GM18520 (cell line): ENCODE data around the gene NEURL1.
"Not testable (repeated sequence)": the region's sequence is repeated elsewhere in the genome, so short reads cannot be mapped to it uniquely, and the experiment has no call there.

Experiments used
- ATAC-seq: cut with Tn5 transposase; IDR thresholded peaks from one replicate; pipeline ENCODE4 v1.9.1; 2021; ENCODE audit not compliant: unreplicated experiment

Gene NEURL1

DNA sequence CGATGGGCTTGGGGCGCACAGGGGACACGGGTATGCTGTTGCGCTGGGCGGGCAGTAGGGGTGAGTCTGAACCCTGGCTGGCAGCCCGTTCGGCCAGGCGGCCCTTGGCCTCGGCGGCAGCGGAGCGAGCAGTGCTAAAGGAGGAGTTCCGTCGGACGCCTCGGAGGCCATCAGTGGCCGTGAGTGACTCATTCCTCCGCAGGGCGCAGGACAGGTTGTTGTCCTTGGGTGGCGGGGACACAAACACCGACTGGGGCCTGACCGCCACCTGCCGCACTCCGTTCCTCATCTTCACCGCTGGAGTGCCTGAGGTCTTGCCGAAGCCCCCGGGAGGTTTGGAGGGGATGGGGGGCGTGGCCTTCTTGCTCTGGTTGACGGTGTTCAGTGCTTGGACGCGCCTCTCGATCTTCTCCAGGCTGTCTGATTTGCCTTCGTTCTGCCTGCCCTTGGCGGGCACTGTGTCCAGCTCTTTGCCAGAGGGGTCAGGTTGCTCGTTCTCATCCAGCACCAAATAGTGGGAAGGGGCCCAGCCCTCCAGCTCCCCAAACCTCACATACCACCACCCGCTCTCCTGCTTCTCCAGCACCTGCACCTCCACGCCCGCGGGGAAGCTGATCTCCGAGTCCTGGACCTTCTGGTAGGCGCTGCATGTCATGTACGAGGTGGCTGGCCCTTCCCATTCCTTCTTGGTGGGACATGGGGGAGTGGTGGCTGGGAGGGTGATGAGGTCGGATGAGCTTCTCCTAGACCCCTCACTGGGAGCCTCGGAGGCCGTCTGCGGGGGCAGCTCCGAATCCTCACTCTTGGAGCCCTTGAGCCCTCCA, 108.7 kb downstream of the NEURL1 start:
- ATAC-seq = no peak

- ATAC-seq = no peak
These were observed 109.3 kb downstream of the NEURL1 start for GRCh38 chr10:103602852-103603155.

GRCh38 chr10:103603382-103603781, 109.9 kb downstream of the NEURL1 start:
- ATAC-seq = no peak

DNA sequence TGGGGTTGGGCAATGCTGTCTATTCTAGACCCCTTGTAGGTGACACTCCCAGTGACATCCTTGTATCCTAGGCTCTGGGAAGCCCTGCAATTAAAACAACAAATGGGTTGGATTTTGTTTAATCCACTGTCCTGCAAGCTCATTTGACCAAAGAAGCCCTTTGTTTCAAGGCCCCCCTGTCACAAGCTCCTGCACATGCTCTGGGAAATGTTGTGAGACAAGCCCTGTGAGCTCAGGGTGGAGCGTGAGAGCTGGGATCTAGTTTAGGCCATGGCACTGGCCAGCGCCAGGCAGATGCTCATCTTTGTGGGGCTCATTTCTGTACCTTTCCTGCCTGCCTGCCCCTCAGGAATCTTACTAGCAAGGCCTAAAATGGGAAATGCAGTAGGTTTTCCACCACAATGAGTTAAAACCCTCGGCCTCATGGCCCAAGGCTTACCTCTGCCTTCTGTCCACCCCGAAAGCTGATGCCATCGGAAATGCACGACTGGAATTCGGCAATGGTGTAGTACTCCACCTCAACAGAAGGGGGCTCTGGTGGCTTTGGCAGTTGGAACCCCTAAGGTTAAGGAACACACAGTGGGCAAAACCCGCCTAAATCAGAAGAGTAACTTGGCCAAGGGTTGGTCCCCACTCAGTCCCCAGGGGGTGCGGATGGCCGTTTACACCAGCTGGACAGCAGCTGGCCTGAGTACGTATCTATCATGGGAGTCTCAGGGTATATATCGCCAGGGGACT, 112.0 kb downstream of the NEURL1 start:
- no peak for ATAC-seq

- not testable (repeated sequence) for ATAC-seq
These were observed 112.6 kb downstream of the NEURL1 start for GRCh38 chr10:103606097-103606438.

- ATAC-seq = not testable (repeated sequence)
These were observed 113.5 kb downstream of the NEURL1 start for GRCh38 chr10:103607051-103607450.

- not testable (repeated sequence) for ATAC-seq
These were observed 114.6 kb downstream of the NEURL1 start for GRCh38 chr10:103608056-103608455.

DNA sequence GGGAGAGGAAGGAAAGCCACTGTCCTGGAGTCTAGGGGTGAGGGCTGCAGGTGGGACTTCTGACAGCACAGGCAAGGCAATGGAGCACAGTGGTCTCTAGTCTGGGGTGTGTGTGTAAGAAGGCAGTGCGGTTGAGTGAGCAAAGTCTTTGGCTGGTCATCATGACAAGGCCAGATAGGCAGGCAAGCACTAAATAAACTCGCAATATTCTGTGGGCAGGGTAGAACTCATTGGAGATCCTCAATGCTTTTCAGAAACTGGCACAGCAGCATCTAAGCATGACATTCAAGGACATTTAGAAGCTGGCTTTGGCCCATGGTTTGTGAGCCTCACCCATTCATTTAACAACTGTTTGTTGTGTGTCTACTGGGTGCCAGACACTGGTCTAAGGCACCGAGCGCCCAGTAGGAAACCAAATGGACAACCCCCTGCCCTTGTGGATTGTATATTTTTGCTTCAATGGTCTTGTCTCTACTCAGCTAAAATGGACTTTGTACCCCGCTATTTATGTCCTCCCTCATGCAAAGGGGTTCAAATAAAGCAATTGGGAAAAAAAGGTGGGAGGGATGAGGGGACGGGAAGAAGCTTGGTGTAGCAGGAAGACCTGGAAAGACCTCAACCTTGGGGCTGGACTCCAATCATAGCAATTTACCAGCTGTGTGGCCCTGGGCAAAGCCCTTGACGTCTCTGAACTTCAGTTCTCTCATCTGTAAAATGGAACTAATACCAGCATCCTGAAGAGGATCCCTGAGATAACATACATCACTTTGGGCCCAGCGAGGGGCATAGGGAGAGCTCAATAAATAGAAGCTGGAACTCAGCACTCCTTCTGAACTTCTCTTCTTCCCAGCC, 116.0 kb downstream of the NEURL1 start:
- no peak for ATAC-seq

GRCh38 chr10:103610083-103610472, 116.6 kb downstream of the NEURL1 start:
- ATAC-seq = no peak

DNA sequence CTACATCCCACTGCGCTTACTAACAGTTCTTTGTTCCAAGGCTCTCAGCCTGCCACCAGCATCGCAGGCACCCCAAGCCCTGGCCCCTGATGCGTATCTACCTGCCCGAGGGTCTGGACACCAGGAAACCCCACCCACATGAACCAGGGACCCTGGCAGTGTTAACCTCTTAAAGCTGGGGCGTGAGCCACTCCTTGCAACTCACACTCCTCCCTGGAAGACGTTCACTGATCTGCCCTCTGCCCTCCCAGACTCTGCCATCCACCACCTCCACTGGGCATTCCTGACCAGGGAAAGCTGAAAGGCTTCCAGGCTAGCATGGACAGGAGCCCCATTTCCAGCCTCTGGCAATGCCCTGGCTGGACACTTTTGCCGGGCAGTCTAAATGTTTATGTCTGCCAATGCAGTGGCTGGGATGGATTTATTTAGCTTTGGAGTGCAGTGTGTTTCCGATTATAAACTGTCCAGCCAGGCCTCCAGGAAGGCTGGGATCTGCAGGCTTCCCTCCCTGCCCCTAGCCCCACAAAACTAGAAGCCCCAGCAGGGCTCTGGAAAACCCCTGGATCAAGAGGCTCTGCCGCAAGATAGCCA, 117.5 kb downstream of the NEURL1 start:
- no peak for ATAC-seq

GRCh38 chr10:103612462-103613365, 119.2 kb downstream of the NEURL1 start:
- no peak for ATAC-seq

- no peak for ATAC-seq
These were observed 120.1 kb downstream of the NEURL1 start for GRCh38 chr10:103613616-103614015.

GRCh38 chr10:103614306-103615158, 121.0 kb downstream of the NEURL1 start:
- ATAC-seq = no peak

- no peak for ATAC-seq
These were observed 123.4 kb downstream of the NEURL1 start for GRCh38 chr10:103616705-103617601.

- ATAC-seq = no peak
These were observed 124.3 kb downstream of the NEURL1 start for GRCh38 chr10:103617602-103618385.

DNA sequence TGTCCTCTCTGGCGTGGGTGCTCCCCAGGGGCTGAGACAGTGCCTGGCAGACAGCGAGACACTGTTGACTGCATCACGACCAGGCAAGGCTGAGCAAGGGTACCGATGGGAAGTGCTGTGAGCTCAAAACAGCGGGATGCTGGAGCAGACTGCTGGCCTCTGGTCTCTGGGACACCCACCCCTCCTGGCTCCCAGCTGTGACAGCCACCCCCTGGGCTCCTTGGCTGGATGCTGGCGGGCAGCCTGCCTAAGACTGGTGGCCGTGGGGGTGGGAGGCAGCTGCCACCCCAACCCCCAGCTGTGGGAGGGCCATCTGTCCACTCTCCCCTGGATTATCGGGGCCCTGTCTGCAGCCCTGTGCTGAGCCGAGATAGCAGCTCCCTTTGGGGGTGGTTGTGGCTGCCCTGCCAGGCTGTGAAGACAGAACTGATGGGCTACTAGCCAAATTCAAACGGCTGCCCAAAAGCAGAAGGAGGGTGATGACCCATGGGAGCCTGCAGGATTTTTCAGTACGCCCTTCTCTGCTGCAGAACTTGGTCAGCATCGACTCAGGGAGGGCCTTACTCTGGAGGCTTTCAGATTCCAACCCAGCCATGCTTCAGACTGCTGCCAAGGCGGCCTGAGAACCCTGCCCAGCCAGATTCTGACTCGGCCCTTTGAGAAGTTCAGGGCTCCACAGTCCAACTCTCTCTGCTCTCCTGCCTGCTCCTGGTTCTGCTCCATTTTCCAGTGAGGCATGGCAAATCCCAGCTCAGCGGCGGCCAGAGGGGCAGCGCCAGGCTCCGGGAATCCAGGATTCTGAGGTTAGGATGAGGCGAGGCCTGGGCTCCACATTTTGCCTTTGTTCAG, 125.3 kb downstream of the NEURL1 start:
- no peak for ATAC-seq
